K562 (cell line): Measurements from ENCODE around the gene SKOR1.

ENCODE experiments used
- NR2C2 ChIP-seq, 2 experiments: fragments of 200-800 bp in 1 of 2; sonication (Bioruptor generic) in 1 of 2; sonication (generic) in 1 of 2; formaldehyde crosslinking in 1 of 2; IDR thresholded peaks; 2 replicates each; pipeline versions ENCODE4 v1.6.1 to v1.8.0; 2016 to 2022; ENCODE audit warnings: mild to moderate bottlenecking in 1 of 2, missing compliant biosample characterization in 1 of 2, missing genetic modification characterization in 1 of 2, missing genetic modification reagents in 1 of 2
- TAL1 ChIP-seq: fragments of 450-650 bp; IDR thresholded peaks from 2 replicates; pipeline ENCODE4 v1.6.1; 2016; ENCODE audit warnings: mild to moderate bottlenecking
- ZNF232 ChIP-seq: sonication (generic); formaldehyde crosslinking; IDR thresholded peaks from 2 replicates; pipeline ENCODE4 v1.8.0; 2022; ENCODE audit warnings: mild to moderate bottlenecking, missing genetic modification reagents
- ZSCAN29 ChIP-seq: fragments of 450-650 bp; IDR thresholded peaks from 2 replicates; pipeline ENCODE4 v1.6.1; 2017
- TF ChIP-seq, protein P1 (sequence below), 2 experiments: fragments of 450-650 bp; formaldehyde crosslinking in 1 of 2; IDR thresholded peaks; 2 replicates each; pipeline versions ENCODE4 v1.4.0 to v1.6.1; 2014 to 2020; ENCODE audit warnings: mild to moderate bottlenecking in 2 of 2, borderline replicate concordance in 1 of 2, low read depth in 1 of 2
- TF ChIP-seq, protein P2 (sequence below): sonication (generic); formaldehyde crosslinking; IDR thresholded peaks from 2 replicates; pipeline ENCODE4 v1.8.1; 2023; ENCODE audit warnings: mild to moderate bottlenecking, missing genetic modification reagents
- TF ChIP-seq, protein P3 (sequence below): sonication (generic); formaldehyde crosslinking; IDR thresholded peaks from 2 replicates; pipeline ENCODE4 v1.9.0; 2022; ENCODE audit warnings: mild to moderate bottlenecking, missing genetic modification reagents
- TF ChIP-seq, protein P4 (sequence below), 3 experiments: IDR thresholded peaks in 2 of 3; conservative IDR thresholded peaks in 1 of 3; 2 replicates each; pipeline ENCODE4 v1.5.1; 2011 to 2012; ENCODE audit warnings: low read length in 3 of 3, mild to moderate bottlenecking in 3 of 3, control low read depth in 2 of 3, improper control_type of control experiment in 1 of 3, inconsistent platforms in 1 of 3, low read depth in 1 of 3, mixed read lengths in 1 of 3, moderate library complexity in 1 of 3; ENCODE audit not compliant: insufficient read depth in 2 of 3

DNA sequence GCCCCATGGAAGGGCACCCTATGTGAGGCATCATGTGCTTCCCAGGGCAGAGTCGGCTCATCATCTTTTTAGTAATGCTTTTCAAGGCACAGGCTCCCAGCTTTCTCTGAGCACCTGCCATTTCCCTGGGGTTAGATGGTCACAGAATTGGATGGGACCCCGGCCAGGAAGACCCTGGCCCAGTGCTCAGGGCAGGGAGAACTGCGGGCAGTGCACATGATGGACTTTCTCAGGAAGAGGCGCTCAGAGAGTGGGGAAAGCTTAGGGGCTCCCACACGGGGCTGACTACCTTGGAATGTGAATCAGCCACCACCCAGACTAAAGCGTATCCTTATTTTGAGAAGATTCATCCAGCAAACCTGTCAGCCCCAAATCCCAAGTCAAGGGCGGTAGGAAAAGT, 16.5 kb upstream of the SKOR1 start:
- TF ChIP-seq NR2C2 (CRISPR knock-in tag; IDR thresholded peaks at IDR 0.05) (no peak), NR2C2 (tag; IDR thresholded peaks at IDR 0.05) (no peak), TAL1 (no peak), ZSCAN29 (no peak), ZNF232 (CRISPR knock-in tag) (no peak)
- TF ChIP-seq, protein P1, sequence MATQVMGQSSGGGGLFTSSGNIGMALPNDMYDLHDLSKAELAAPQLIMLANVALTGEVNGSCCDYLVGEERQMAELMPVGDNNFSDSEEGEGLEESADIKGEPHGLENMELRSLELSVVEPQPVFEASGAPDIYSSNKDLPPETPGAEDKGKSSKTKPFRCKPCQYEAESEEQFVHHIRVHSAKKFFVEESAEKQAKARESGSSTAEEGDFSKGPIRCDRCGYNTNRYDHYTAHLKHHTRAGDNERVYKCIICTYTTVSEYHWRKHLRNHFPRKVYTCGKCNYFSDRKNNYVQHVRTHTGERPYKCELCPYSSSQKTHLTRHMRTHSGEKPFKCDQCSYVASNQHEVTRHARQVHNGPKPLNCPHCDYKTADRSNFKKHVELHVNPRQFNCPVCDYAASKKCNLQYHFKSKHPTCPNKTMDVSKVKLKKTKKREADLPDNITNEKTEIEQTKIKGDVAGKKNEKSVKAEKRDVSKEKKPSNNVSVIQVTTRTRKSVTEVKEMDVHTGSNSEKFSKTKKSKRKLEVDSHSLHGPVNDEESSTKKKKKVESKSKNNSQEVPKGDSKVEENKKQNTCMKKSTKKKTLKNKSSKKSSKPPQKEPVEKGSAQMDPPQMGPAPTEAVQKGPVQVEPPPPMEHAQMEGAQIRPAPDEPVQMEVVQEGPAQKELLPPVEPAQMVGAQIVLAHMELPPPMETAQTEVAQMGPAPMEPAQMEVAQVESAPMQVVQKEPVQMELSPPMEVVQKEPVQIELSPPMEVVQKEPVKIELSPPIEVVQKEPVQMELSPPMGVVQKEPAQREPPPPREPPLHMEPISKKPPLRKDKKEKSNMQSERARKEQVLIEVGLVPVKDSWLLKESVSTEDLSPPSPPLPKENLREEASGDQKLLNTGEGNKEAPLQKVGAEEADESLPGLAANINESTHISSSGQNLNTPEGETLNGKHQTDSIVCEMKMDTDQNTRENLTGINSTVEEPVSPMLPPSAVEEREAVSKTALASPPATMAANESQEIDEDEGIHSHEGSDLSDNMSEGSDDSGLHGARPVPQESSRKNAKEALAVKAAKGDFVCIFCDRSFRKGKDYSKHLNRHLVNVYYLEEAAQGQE (IDR thresholded peaks at IDR 0.05; ENCODE audit: borderline replicate concordance): no peak
- TF ChIP-seq, protein P1 (CRISPR knock-in tag; IDR thresholded peaks at IDR 0.05; ENCODE audit: low read depth): no peak
- TF ChIP-seq, protein P2, sequence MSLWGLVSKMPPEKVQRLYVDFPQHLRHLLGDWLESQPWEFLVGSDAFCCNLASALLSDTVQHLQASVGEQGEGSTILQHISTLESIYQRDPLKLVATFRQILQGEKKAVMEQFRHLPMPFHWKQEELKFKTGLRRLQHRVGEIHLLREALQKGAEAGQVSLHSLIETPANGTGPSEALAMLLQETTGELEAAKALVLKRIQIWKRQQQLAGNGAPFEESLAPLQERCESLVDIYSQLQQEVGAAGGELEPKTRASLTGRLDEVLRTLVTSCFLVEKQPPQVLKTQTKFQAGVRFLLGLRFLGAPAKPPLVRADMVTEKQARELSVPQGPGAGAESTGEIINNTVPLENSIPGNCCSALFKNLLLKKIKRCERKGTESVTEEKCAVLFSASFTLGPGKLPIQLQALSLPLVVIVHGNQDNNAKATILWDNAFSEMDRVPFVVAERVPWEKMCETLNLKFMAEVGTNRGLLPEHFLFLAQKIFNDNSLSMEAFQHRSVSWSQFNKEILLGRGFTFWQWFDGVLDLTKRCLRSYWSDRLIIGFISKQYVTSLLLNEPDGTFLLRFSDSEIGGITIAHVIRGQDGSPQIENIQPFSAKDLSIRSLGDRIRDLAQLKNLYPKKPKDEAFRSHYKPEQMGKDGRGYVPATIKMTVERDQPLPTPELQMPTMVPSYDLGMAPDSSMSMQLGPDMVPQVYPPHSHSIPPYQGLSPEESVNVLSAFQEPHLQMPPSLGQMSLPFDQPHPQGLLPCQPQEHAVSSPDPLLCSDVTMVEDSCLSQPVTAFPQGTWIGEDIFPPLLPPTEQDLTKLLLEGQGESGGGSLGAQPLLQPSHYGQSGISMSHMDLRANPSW: no peak
- TF ChIP-seq, protein P3, sequence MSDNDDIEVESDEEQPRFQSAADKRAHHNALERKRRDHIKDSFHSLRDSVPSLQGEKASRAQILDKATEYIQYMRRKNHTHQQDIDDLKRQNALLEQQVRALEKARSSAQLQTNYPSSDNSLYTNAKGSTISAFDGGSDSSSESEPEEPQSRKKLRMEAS: no peak
- TF ChIP-seq, protein P4, sequence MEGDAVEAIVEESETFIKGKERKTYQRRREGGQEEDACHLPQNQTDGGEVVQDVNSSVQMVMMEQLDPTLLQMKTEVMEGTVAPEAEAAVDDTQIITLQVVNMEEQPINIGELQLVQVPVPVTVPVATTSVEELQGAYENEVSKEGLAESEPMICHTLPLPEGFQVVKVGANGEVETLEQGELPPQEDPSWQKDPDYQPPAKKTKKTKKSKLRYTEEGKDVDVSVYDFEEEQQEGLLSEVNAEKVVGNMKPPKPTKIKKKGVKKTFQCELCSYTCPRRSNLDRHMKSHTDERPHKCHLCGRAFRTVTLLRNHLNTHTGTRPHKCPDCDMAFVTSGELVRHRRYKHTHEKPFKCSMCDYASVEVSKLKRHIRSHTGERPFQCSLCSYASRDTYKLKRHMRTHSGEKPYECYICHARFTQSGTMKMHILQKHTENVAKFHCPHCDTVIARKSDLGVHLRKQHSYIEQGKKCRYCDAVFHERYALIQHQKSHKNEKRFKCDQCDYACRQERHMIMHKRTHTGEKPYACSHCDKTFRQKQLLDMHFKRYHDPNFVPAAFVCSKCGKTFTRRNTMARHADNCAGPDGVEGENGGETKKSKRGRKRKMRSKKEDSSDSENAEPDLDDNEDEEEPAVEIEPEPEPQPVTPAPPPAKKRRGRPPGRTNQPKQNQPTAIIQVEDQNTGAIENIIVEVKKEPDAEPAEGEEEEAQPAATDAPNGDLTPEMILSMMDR (IDR thresholded peaks at IDR 0.05 in 2 of 3, conservative IDR thresholded peaks at IDR 0.05 in 1 of 3; ENCODE audit: insufficient read depth in 2 of 3, low read depth in 1 of 3, low read length in 3 of 3): no peak
